ENCODE results near the gene TRIM45. TPM values are rescaled to one million over a fixed set of nuclear protein-coding genes. Genes with fewer than 3 reads are reported as not detected.

Gene TRIM45
- total and polyA plus RNA-seq, 2 of the 4 experiments (the other 2 are of a cell fraction): 2.0 to 5.1 TPM

- Histone ChIP-seq H2AK5ac (ENCODE audit: low read depth, low read length) (no peak overlapping the region), H3K36me3 (ENCODE audit: control insufficient read depth, insufficient read depth, low read length) (no peaks in the 10 kb centered on the region), H4K91ac (ENCODE audit: insufficient read depth, low read depth, low read length) (no peak overlapping the region; the same call in 1 of the 2 replicates), H2BK15ac (ENCODE audit: low read depth, low read length) (peak overlapping the region; percentile 48; the same call in 1 of the 3 replicates), H3K9ac (ENCODE audit: low read depth, low read length) (no peak overlapping the region), H3K27ac (ENCODE audit: insufficient read depth, low read length) (no peak overlapping the region), H3K9me3 (ENCODE audit: control insufficient read depth, insufficient read depth, low read length) (no peaks in the 10 kb centered on the region), H2AFZ (replicated peaks; ENCODE audit: low read length, poor library complexity) (no peak overlapping the region), H4K8ac (ENCODE audit: low read depth in 2 of 2, low read length in 2 of 2) (peak overlapping the region in 1 of 2 experiments; percentile 33; a peak in 1 of 4 replicates), H3K4me1 (ENCODE audit: control insufficient read depth, insufficient read depth, low read length) (peaks cover 16% of the 10 kb centered on the region), H3K14ac (replicated peaks; ENCODE audit: low read depth, low read length) (0 out of 2 replicates have a peak overlapping the region, but pooled peaks have one; percentile 8), H2BK5ac (ENCODE audit: low read depth, low read length, poor library complexity, severe bottlenecking) (no peak overlapping the region), H2BK20ac (ENCODE audit: low read depth, low read length) (peak overlapping the region; percentile 98; the same call in 1 of the 2 replicates), H3K79me1 (ENCODE audit: low read depth in 1 of 2, low read length in 2 of 2) (no peaks in the 10 kb centered on the region), H2AK9ac (replicated peaks; ENCODE audit: low read depth, low read length, poor library complexity) (no peak overlapping the region), H3K4me3 (ENCODE audit: insufficient read depth, low read depth, low read length) (no peak overlapping the region), H2BK120ac (ENCODE audit: low read depth, low read length) (no peak overlapping the region), H3K4me2 (ENCODE audit: low read depth, low read length) (no peak overlapping the region), H3K27me3 (ENCODE audit: control insufficient read depth, insufficient read depth, low read length) (no peaks in the 10 kb centered on the region), H3K4ac (ENCODE audit: low read depth, low read length) (no peak overlapping the region; the same call in 1 of the 2 replicates), H4K5ac (ENCODE audit: low read depth, low read length) (no peak overlapping the region), H3K18ac (ENCODE audit: low read depth, low read length) (no peak overlapping the region; the same call in 1 of the 2 replicates), H3K56ac (ENCODE audit: extremely low read depth, insufficient read depth, low read length) (no peak overlapping the region), H3K9me1 (ENCODE audit: insufficient read depth, low read length) (peaks cover 13% of the 10 kb centered on the region), H4K20me1 (ENCODE audit: insufficient read depth, low read length) (no peaks in the 10 kb centered on the region; the same call in 1 of the 2 replicates), H3K23ac (ENCODE audit: low read depth, low read length) (no peak overlapping the region)
- TF ChIP-seq BHLHE40 (IDR thresholded peaks at IDR 0.05; ENCODE audit: low read depth, low read length) (no peak), CHD1 (IDR thresholded peaks at IDR 0.05; ENCODE audit: low read depth, low read length) (no peak), CTCF (conservative IDR thresholded peaks at IDR 0.05; ENCODE audit: low read depth, low read length) (no peak), RCOR1 (IDR thresholded peaks at IDR 0.05; ENCODE audit: insufficient replicate concordance, low read length) (no peak)
- TF ChIP-seq, protein P1, sequence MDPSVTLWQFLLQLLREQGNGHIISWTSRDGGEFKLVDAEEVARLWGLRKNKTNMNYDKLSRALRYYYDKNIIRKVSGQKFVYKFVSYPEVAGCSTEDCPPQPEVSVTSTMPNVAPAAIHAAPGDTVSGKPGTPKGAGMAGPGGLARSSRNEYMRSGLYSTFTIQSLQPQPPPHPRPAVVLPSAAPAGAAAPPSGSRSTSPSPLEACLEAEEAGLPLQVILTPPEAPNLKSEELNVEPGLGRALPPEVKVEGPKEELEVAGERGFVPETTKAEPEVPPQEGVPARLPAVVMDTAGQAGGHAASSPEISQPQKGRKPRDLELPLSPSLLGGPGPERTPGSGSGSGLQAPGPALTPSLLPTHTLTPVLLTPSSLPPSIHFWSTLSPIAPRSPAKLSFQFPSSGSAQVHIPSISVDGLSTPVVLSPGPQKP (IDR thresholded peaks at IDR 0.05; ENCODE audit: borderline replicate concordance, low read depth, low read length): no peak
- no peak for ATAC-seq (ENCODE audit: low read depth)
- ChIA-PET POLR2A (ENCODE audit: unreplicated experiment) (no interaction called here), CTCF (no interaction called here)
- no peak for DNase-seq
- WGBS, 2 experiments (ENCODE audit: extremely low coverage in 2 of 2, insufficient read length in 1 of 2): no CpG with 5 or more reads among the region's 2 CpGs
- in situ Hi-C loops (cut with MboI; ENCODE audit: low sequenced_read_pairs): no loop called here
- dilution Hi-C loops (cut with HindIII; ENCODE audit: low sequenced_read_pairs, unreplicated experiment): no loop called here
- no TSS peak for BruUV-seq (replicated peaks)
- intact Hi-C loops (cut with micrococcal nuclease): loop anchor here (10.0 kb wide), 1 partner anchor 219 kb away; the partner anchor contains the start of gene MAN1A2
Measured at GRCh38 chr1:117146072-117146471, 24.5 kb upstream of the TRIM45 start.

Measured in IMR-90 (cell line).